ENCODE measurements around the gene MAU2. TPM values are rescaled to one million over a fixed set of nuclear protein-coding genes. Genes with fewer than 3 reads are reported as not detected.

MAU2 gene, protein sequence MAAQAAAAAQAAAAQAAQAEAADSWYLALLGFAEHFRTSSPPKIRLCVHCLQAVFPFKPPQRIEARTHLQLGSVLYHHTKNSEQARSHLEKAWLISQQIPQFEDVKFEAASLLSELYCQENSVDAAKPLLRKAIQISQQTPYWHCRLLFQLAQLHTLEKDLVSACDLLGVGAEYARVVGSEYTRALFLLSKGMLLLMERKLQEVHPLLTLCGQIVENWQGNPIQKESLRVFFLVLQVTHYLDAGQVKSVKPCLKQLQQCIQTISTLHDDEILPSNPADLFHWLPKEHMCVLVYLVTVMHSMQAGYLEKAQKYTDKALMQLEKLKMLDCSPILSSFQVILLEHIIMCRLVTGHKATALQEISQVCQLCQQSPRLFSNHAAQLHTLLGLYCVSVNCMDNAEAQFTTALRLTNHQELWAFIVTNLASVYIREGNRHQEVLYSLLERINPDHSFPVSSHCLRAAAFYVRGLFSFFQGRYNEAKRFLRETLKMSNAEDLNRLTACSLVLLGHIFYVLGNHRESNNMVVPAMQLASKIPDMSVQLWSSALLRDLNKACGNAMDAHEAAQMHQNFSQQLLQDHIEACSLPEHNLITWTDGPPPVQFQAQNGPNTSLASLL
- 14.2 and 19.0 TPM in 2 replicates for total RNA-seq

DNA sequence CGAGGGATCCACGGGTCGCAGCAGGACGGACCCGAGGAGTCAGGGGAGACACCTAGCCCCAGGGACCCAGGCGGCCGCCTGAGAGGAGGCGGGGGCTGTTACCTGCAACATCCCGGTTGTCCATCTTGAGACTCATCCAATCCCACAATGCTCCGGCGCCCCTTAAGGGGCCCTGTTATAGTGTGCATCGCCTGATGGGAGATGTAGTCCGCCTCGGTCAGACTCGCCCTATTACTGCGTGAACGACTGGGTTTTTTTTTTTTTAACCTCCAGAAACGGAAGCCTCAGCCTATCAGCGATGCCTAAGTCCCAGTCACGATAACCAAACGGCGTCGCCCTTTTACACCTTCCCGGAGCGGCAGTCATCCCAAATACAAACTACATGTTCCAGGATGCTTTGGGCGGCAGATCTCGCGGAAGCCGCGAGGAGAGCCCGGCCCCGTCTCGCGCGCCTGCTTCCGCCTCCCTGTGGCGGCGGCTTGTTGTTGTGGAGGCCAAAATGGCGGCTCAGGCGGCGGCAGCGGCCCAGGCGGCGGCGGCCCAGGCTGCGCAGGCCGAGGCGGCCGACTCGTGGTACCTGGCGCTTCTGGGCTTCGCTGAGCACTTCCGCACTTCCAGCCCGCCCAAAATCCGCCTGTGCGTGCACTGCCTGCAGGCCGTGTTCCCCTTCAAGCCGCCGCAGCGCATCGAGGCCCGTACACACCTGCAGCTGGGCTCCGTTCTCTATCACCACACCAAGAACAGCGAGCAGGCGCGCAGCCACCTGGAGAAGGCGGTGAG lies at the start of gene MAU2, which contains the start of gene SUGP1:
Gene MAU2, plus strand, starts transcription at position 469 of the 780 bp plus-strand sequence. Its CDS starts 31 bp downstream, at position 500.
Gene SUGP1, minus strand, starts transcription at position 149 of the 780 bp plus-strand sequence. Its CDS starts 13 bp downstream, at position 136.

DNA sequence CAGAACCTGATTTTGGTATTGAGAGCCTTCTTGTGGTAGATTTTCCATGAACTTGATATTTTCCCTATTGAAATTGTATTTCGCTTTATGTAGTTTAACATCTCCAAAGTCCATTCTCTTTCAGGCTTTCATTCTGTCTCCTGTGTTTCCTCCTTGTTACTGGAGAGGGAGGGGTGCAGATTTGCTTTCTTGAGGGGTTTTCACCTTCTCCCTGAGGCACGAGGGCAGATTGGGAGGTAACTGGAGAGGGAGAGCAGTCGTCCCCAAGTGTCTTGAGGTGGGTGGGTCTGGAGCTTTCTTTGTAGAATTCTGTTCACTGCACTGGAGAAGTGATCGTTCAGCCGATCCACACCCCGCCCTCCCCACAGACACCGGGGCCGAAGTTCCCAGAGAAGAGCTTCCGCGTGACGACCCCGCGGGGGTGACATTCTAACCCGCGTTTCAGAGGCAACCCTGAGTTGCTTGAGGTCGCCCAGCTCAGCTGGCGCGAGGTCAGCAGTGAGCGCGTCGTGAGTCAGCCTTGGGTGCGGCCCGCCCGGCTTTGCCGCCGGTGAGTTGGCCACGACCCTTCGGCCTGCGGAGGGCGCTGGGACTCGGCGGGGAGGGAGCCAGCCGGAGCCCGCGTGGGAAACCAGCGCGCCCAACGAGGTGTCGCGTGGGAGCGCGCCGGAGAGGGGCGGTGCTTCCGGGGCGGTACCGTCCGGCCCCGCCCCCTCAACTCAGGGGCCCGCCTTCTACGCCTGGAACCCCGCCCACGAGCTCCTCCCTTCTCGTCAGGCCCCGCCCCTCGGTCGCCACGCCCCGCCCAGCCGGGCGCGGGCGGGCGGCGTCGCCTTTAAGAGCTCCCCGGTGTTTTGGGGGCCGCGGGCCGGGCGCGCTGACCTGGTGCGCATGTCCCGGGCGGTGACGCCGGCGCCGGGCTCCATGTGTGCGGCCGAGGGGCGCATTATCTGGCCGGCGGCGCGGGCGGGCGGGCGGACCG lies 84.5 kb downstream of the MAU2 start, which contains the start of gene GATAD2A:
Gene GATAD2A, plus strand, starts transcription at position 797 of the 982 bp plus-strand sequence. CDS start 59,671 bp downstream, outside the sequence.

Other genes starting within 250 kb of the MAU2 start
- gene TMEM161A, start 182.4 kb upstream of the MAU2 start, total RNA-seq: 36.8 and 41.5 TPM in 2 replicates
- gene MEF2B, start 150.6 kb upstream of the MAU2 start, total RNA-seq: 0.93 TPM in 1 of 2 replicates, not detected in the other
- gene BORCS8, start 128.7 kb upstream of the MAU2 start, total RNA-seq: 13.3 and 26.2 TPM in 2 replicates
- gene RFXANK, start 128.6 kb upstream of the MAU2 start, total RNA-seq: 73.2 and 82.3 TPM in 2 replicates
- 16.4 and 20.8 TPM in 2 replicates for gene NR2C2AP, start 117.4 kb upstream of the MAU2 start, total RNA-seq
- gene NCAN, start 108.9 kb upstream of the MAU2 start, total RNA-seq: not detected in 2 replicates
- gene TM6SF2, start 47.5 kb upstream of the MAU2 start, total RNA-seq: not detected in 2 replicates
- gene SUGP1, start 320 bp upstream of the MAU2 start, total RNA-seq: 17.6 and 28.6 TPM in 2 replicates
- 64.3 and 72.6 TPM in 2 replicates for gene GATAD2A, start 84.8 kb downstream of the MAU2 start, total RNA-seq
- gene TSSK6, start 194.7 kb downstream of the MAU2 start, total RNA-seq: 0.79 and 2.1 TPM in 2 replicates
- 155 and 202 TPM in 2 replicates for gene NDUFA13, start 195.4 kb downstream of the MAU2 start, total RNA-seq
- 0.28 TPM in 2 replicates for gene YJEFN3, start 208.1 kb downstream of the MAU2 start, total RNA-seq
- 0.05 and 0.07 TPM in 2 replicates for gene CILP2, start 217.4 kb downstream of the MAU2 start, total RNA-seq